ENCODE data around the gene IL1RAPL1.

IL1RAPL1 gene

GRCh38 chrX:29792335-29792734 is 1205.1 kb downstream of the IL1RAPL1 start:
- Histone ChIP-seq H3K4me2 (no peak overlapping the region), H3K27ac (no peak overlapping the region), H3K9me3 (replicated peaks in 1 of 11) (no peaks in the 10 kb centered on the region), H3K9ac (no peak overlapping the region), H3K4me3 (no peak overlapping the region), H4K20me1 (no peaks in the 10 kb centered on the region), H3K36me3 (no peaks in the 10 kb centered on the region), H3K4me1 (no peaks in the 10 kb centered on the region), H3K27me3 (no peaks in the 10 kb centered on the region)
- no peak for TF ChIP-seq Cebpa-rat (IDR thresholded peaks at IDR 0.05)

GRCh38 chrX:29797156-29797555 is 1209.9 kb downstream of the IL1RAPL1 start:
- Histone ChIP-seq H4K20me1 (no peaks in the 10 kb centered on the region), H3K9me3 (replicated peaks in 1 of 11) (no peaks in the 10 kb centered on the region), H3K4me1 (no peaks in the 10 kb centered on the region), H3K4me3 (no peak overlapping the region), H3K9ac (no peak overlapping the region), H3K27ac (no peak overlapping the region), H3K4me2 (no peak overlapping the region), H3K36me3 (no peaks in the 10 kb centered on the region), H3K27me3 (no peaks in the 10 kb centered on the region)
- TF ChIP-seq Cebpa-rat (IDR thresholded peaks at IDR 0.05): no peak

GRCh38 chrX:29798469-29798868 is 1211.2 kb downstream of the IL1RAPL1 start:
- no peaks in the 10 kb centered on the region for H3K27me3 ChIP-seq
- no peak for TF ChIP-seq Cebpa-rat (IDR thresholded peaks at IDR 0.05)
- H3K27ac ChIP-seq: no peak overlapping the region
- no peak overlapping the region for H3K4me2 ChIP-seq
- H3K36me3 ChIP-seq: no peaks in the 10 kb centered on the region
- no peaks in the 10 kb centered on the region for H4K20me1 ChIP-seq
- no peaks in the 10 kb centered on the region for H3K9me3 ChIP-seq (replicated peaks in 1 of 11)
- no peak overlapping the region for H3K9ac ChIP-seq
- H3K4me3 ChIP-seq: no peak overlapping the region
- no peaks in the 10 kb centered on the region for H3K4me1 ChIP-seq

GRCh38 chrX:29813174-29813573 is 1225.9 kb downstream of the IL1RAPL1 start:
- no peak overlapping the region for H3K27ac ChIP-seq
- no peak overlapping the region for H3K4me2 ChIP-seq
- no peaks in the 10 kb centered on the region for H3K4me1 ChIP-seq
- no peaks in the 10 kb centered on the region for H3K9me3 ChIP-seq (replicated peaks in 1 of 11)
- no peak overlapping the region for H3K4me3 ChIP-seq
- no peaks in the 10 kb centered on the region for H3K36me3 ChIP-seq
- H4K20me1 ChIP-seq: no peaks in the 10 kb centered on the region
- no peak overlapping the region for H3K9ac ChIP-seq
- no peaks in the 10 kb centered on the region for H3K27me3 ChIP-seq
- TF ChIP-seq Cebpa-rat (IDR thresholded peaks at IDR 0.05): no peak

- no peak overlapping the region for H3K4me3 ChIP-seq
- peak overlapping the region in 8 of 11 experiments; percentile 3 to 58 (median 30); a peak in 13 of 22 replicates for H3K4me2 ChIP-seq
- peak overlapping the region in 2 of 11 experiments; percentile 21 to 34; a peak in 2 of 22 replicates for H3K27ac ChIP-seq
- no peak for TF ChIP-seq Cebpa-rat (IDR thresholded peaks at IDR 0.05)
- H3K9me3 ChIP-seq (replicated peaks in 1 of 11): peaks cover 0 to 11% (median 0%) of the 10 kb centered on the region in 11 experiments; a peak in 2 of 22 replicates
- H3K27me3 ChIP-seq: no peaks in the 10 kb centered on the region
- no peaks in the 10 kb centered on the region for H4K20me1 ChIP-seq
- H3K4me1 ChIP-seq: peaks cover 9 to 20% (median 17%) of the 10 kb centered on the region in 10 experiments; a peak in 18 of 20 replicates
- no peak overlapping the region for H3K9ac ChIP-seq
- H3K36me3 ChIP-seq: no peaks in the 10 kb centered on the region
Observed at GRCh38 chrX:29824176-29824906, 1237.1 kb downstream of the IL1RAPL1 start.

- Histone ChIP-seq H3K27me3 (no peaks in the 10 kb centered on the region), H3K27ac (no peak overlapping the region), H3K4me3 (no peak overlapping the region), H4K20me1 (no peaks in the 10 kb centered on the region), H3K4me1 (peaks cover 9 to 20% (median 17%) of the 10 kb centered on the region in 10 experiments; a peak in 18 of 20 replicates), H3K4me2 (no peak overlapping the region), H3K36me3 (no peaks in the 10 kb centered on the region), H3K9ac (no peak overlapping the region), H3K9me3 (replicated peaks in 1 of 11) (peaks cover 0 to 11% (median 0%) of the 10 kb centered on the region in 11 experiments; a peak in 2 of 22 replicates)
- no peak for TF ChIP-seq Cebpa-rat (IDR thresholded peaks at IDR 0.05)
Observed at GRCh38 chrX:29826742-29827141, 1239.5 kb downstream of the IL1RAPL1 start.

GRCh38 chrX:29834311-29834710 is 1247.1 kb downstream of the IL1RAPL1 start:
- Histone ChIP-seq H3K4me1 (no peaks in the 10 kb centered on the region), H3K4me2 (no peak overlapping the region), H4K20me1 (no peaks in the 10 kb centered on the region), H3K27me3 (no peaks in the 10 kb centered on the region), H3K4me3 (no peak overlapping the region), H3K36me3 (no peaks in the 10 kb centered on the region), H3K9me3 (replicated peaks in 1 of 11) (peaks cover 0 to 8% (median 0%) of the 10 kb centered on the region in 11 experiments; a peak in 4 of 22 replicates), H3K9ac (no peak overlapping the region), H3K27ac (no peak overlapping the region)
- TF ChIP-seq Cebpa-rat (IDR thresholded peaks at IDR 0.05): no peak

GRCh38 chrX:29834764-29835163 is 1247.5 kb downstream of the IL1RAPL1 start:
- Histone ChIP-seq H3K9me3 (replicated peaks in 1 of 11) (peaks cover 0 to 8% (median 0%) of the 10 kb centered on the region in 11 experiments; a peak in 4 of 22 replicates), H3K4me1 (no peaks in the 10 kb centered on the region), H3K9ac (no peak overlapping the region), H4K20me1 (no peaks in the 10 kb centered on the region), H3K4me2 (no peak overlapping the region), H3K4me3 (no peak overlapping the region), H3K27me3 (no peaks in the 10 kb centered on the region), H3K27ac (no peak overlapping the region), H3K36me3 (no peaks in the 10 kb centered on the region)
- no peak for TF ChIP-seq Cebpa-rat (IDR thresholded peaks at IDR 0.05)

GRCh38 chrX:29841750-29842149 is 1254.5 kb downstream of the IL1RAPL1 start:
- Histone ChIP-seq H4K20me1 (no peaks in the 10 kb centered on the region), H3K9ac (peak overlapping the region in 1 of 11 experiments; percentile 25; a peak in 1 of 22 replicates), H3K9me3 (replicated peaks in 1 of 11) (peaks cover 0 to 8% (median 0%) of the 10 kb centered on the region in 11 experiments; a peak in 6 of 22 replicates), H3K36me3 (no peaks in the 10 kb centered on the region), H3K4me3 (no peak overlapping the region), H3K27me3 (no peaks in the 10 kb centered on the region), H3K4me2 (peak overlapping the region in 10 of 11 experiments; percentile 1 to 76 (median 52); a peak in 18 of 22 replicates), H3K4me1 (peaks cover 8 to 19% (median 17%) of the 10 kb centered on the region in 10 experiments; a peak in 18 of 20 replicates), H3K27ac (peak overlapping the region in 7 of 11 experiments; percentile 36 to 69 (median 50); a peak in 10 of 22 replicates)
- 0 out of 22 replicates have a peak, but pooled peaks of 1 of the 11 experiments have one; percentile 26 for TF ChIP-seq Cebpa-rat (IDR thresholded peaks at IDR 0.05)
